H1 (cell line): ENCODE results near the gene CCNG2. TPM values are rescaled to one million over a fixed set of nuclear protein-coding genes. Genes with fewer than 3 reads are reported as not detected.

Source experiments
- CEBPB ChIP-seq: IDR thresholded peaks from 2 replicates; pipeline ENCODE4 v1.6.1; 2012; ENCODE audit warnings: low read depth, low read length
- HDAC2 ChIP-seq, 2 experiments: fragments of 300-600 bp in 1 of 2; sonication (generic) in 1 of 2; IDR thresholded peaks; 2 replicates each; pipeline ENCODE4 v1.6.1; 2011 to 2012; ENCODE audit warnings: low read depth in 2 of 2, low read length in 2 of 2, mild to moderate bottlenecking in 2 of 2, moderate library complexity in 2 of 2, borderline replicate concordance in 1 of 2, inconsistent platforms in 1 of 2
- RFX5 ChIP-seq: IDR thresholded peaks from 2 replicates; pipeline ENCODE4 v1.6.1; 2011; ENCODE audit warnings: low read depth, low read length, improper control_type of control experiment, borderline replicate concordance
- TCF12 ChIP-seq: IDR thresholded peaks from 2 replicates; pipeline ENCODE4 v1.6.1; 2011; ENCODE audit warnings: low read depth, mild to moderate bottlenecking, low read length
- ZNF274 ChIP-seq: IDR thresholded peaks from 2 replicates; pipeline ENCODE4 v1.7.0; 2012; ENCODE audit warnings: low read length, borderline replicate concordance; ENCODE audit errors: extremely low read depth
- polyA plus RNA-seq, 7 experiments: library from polyadenylated mRNA; depleted of rRNA in 3 of 7; stranded (reverse) in 5 of 7; unstranded in 2 of 7; fragments of >200 nt in 5 of 7; fragments of 200-250 nt in 2 of 7; gene quantifications; 1 replicate in 5 of 7; 2 replicates in 1 of 7; 4 replicates in 1 of 7; pipeline versions ENCODE4 v1.2.1 to v1.2.3, GENCODE V29; 2011 to 2013; ENCODE audit warnings: missing spikeins in 2 of 7, mixed read lengths in 2 of 7
- total RNA-seq: library from RNA; stranded (reverse); fragmentation: NEBNext Ultra II Directional; extraction: Animal tissue kit (Norgen Biotek cat#: 25700); gene quantifications from 2 replicates; pipeline ENCODE4 v1.2.1, GENCODE V29; 2021

Gene CCNG2
- total and polyA plus RNA-seq, 2 of the 8 experiments (the other 6 are each of a cell fraction or from before 2014, with no cell fraction given), result 3.5 to 13.9 TPM

- TF ChIP-seq RFX5, result peak; percentile 94
- TF ChIP-seq HDAC2 (IDR thresholded peaks at IDR 0.05; ENCODE audit: borderline replicate concordance in 1 of 2, low read depth in 2 of 2, low read length in 2 of 2), result 0 out of 4 replicates have a peak, but pooled peaks of 1 of the 2 experiments have one; percentile 56
- no peak for TF ChIP-seq TCF12
- peak; percentile 56; the same call in 1 of the 2 replicates for TF ChIP-seq CEBPB
- TF ChIP-seq ZNF274, result no peak
- TF ChIP-seq, all 59 proteins: peak for 11
Observed at GRCh38 chr4:77156533-77156911, 485 bp upstream of the CCNG2 start (continued).
